Endothelial cell of umbilical vein (primary cell): Measurements from ENCODE around the gene ACIN1. TPM values are rescaled to one million over a fixed set of nuclear protein-coding genes. Genes with fewer than 3 reads are reported as not detected.

Experiments used
- BruUV-seq: library from RNA; stranded (reverse); fragments of 400-500 nt; replicated peaks from 2 replicates; lab custom pipeline; 2021; lab: Mats Ljungman, UMichigan
- CTCF ChIA-PET: fragments of 300-600, 350-600 bp; sonication (Branson Sonifier 250); formaldehyde crosslinking; loops from one replicate; lab custom pipeline; 2021; ENCODE audit warnings: antibody characterized with exemption, inconsistent platforms; lab: Charles Lee
- POLR2A ChIA-PET: fragments of 300-600, 350-600 bp; sonication (Branson Sonifier 250); formaldehyde crosslinking; loops from one replicate; lab custom pipeline; 2021; ENCODE audit warnings: antibody characterized with exemption, inconsistent platforms; lab: Charles Lee
- DNase-seq: peaks from one replicate; pipeline ENCODE4 v3.0.0-alpha.2; 2011; ENCODE audit warnings: low read depth, low spot score
- FAIRE-seq: peaks from 2 replicates; lab custom pipeline; 2011; peaks lifted over from hg19 to GRCh38; lab: Jason Lieb, UNC
- H2AFZ ChIP-seq: 2 replicates; pipeline ENCODE4 v1.6.0; 2012; ENCODE audit warnings: low read depth, low read length, control low read depth, inconsistent platforms
- H3K27ac ChIP-seq: 2 replicates; pipeline ENCODE4 v1.5.1; 2011; ENCODE audit warnings: low read depth, mild to moderate bottlenecking, control low read depth, low read length, moderate library complexity; ENCODE audit not compliant: insufficient read depth
- H3K27me3 ChIP-seq, 2 experiments: 2 replicates each; pipeline versions ENCODE4 v1.6.0 to v1.6.1; 2011; ENCODE audit warnings: low read length in 2 of 2, mixed read lengths in 1 of 2; ENCODE audit not compliant: control insufficient read depth in 2 of 2, insufficient read depth in 2 of 2
- H3K36me3 ChIP-seq, 2 experiments: 2 replicates in 1 of 2; 3 replicates in 1 of 2; pipeline ENCODE4 v1.5.1; 2011; ENCODE audit warnings: low read length in 2 of 2, mild to moderate bottlenecking in 1 of 2, moderate library complexity in 1 of 2; ENCODE audit not compliant: control insufficient read depth in 2 of 2, insufficient read depth in 2 of 2; ENCODE audit errors: extremely low read depth in 1 of 2
- H3K4me1 ChIP-seq: 3 replicates; pipeline ENCODE4 v1.5.1; 2011; ENCODE audit warnings: mild to moderate bottlenecking, low read length; ENCODE audit not compliant: control insufficient read depth, insufficient read depth; ENCODE audit errors: extremely low read depth
- H3K4me2 ChIP-seq: 2 replicates; pipeline ENCODE4 v1.6.1; 2011; ENCODE audit warnings: low read length, control low read depth, mixed read lengths; ENCODE audit not compliant: insufficient read depth
- H3K4me3 ChIP-seq, 3 experiments: fragments of 200-600 bp in 1 of 3; sonication (generic), shearing (Covaris generic) in 1 of 3; replicated peaks in 1 of 3; 2 replicates each; pipeline ENCODE4 v1.5.1; 2011 to 2016; ENCODE audit warnings: control low read depth in 3 of 3, low read length in 3 of 3, mild to moderate bottlenecking in 2 of 3, inconsistent platforms in 1 of 3, low read depth in 1 of 3, moderate library complexity in 1 of 3; ENCODE audit not compliant: insufficient read depth in 1 of 3
- H3K79me2 ChIP-seq: 2 replicates; pipeline ENCODE4 v1.6.0; 2012; ENCODE audit warnings: low read length, inconsistent platforms; ENCODE audit not compliant: control insufficient read depth, insufficient read depth
- H3K9ac ChIP-seq: replicated peaks from 2 replicates; pipeline ENCODE3; 2011; ENCODE audit warnings: low read length, control low read depth; ENCODE audit not compliant: insufficient read depth; ENCODE audit errors: extremely low read depth
- H3K9me1 ChIP-seq: replicated peaks from 3 replicates; pipeline ENCODE4 v1.6.0; 2011; ENCODE audit warnings: mild to moderate bottlenecking, low read length; ENCODE audit not compliant: control insufficient read depth, insufficient read depth; ENCODE audit errors: extremely low read depth
- H3K9me3 ChIP-seq: replicated peaks from 2 replicates; pipeline ENCODE4 v1.5.1; 2012; ENCODE audit warnings: low read length, inconsistent platforms; ENCODE audit not compliant: control insufficient read depth, insufficient read depth
- H4K20me1 ChIP-seq: replicated peaks from 2 replicates; pipeline ENCODE3; 2011; ENCODE audit warnings: mild to moderate bottlenecking, low read length; ENCODE audit not compliant: control insufficient read depth, insufficient read depth; ENCODE audit errors: extremely low read depth
- CTCF ChIP-seq, 2 donors: IDR thresholded peaks; 1 replicate in 1 of 2; 2 replicates in 1 of 2; pipeline ENCODE4 v1.5.1; 2011; ENCODE audit warnings: low read length in 2 of 2, mild to moderate bottlenecking in 2 of 2, moderate library complexity in 2 of 2, control low read depth in 1 of 2, inconsistent platforms in 1 of 2, low read depth in 1 of 2; ENCODE audit not compliant: insufficient read depth in 1 of 2; ENCODE audit errors: extremely low read depth in 1 of 2
- EZH2 ChIP-seq: IDR thresholded peaks from 2 replicates; pipeline ENCODE4 v1.6.1; 2012; ENCODE audit warnings: borderline replicate concordance, low read depth, mild to moderate bottlenecking, moderate library complexity, low read length, inconsistent platforms; ENCODE audit not compliant: severe bottlenecking
- FOS ChIP-seq: IDR thresholded peaks from 2 replicates; pipeline ENCODE4 v1.6.1; 2011; ENCODE audit warnings: mild to moderate bottlenecking, low read length, moderate library complexity, borderline replicate concordance; ENCODE audit not compliant: insufficient read depth
- MYC ChIP-seq: IDR thresholded peaks from one replicate; pipeline ENCODE4 v1.6.1; 2011; ENCODE audit warnings: mild to moderate bottlenecking, low read depth, low read length
- POLR2A ChIP-seq: IDR thresholded peaks from 2 replicates; pipeline ENCODE4 v1.6.1; 2012; ENCODE audit warnings: low read depth, mild to moderate bottlenecking, control low read depth, low read length
- dilution Hi-C: fragments of 300-500 bp; cut with MboI; formaldehyde crosslinking; loops from one replicate; pipeline ENCODE4 v1.15.0; 2019; ENCODE audit warnings: low sequenced_read_pairs; ENCODE audit not compliant: extremely low pct_ligation_motif_present
- intact Hi-C: fragments of 100-400 bp; cut with micrococcal nuclease; formaldehyde crosslinking; loops from one replicate; pipeline ENCODE4 v1.10.0; 2022
- polyA plus RNA-seq, 4 experiments: library from polyadenylated mRNA; depleted of rRNA in 3 of 4; stranded (reverse) in 3 of 4; unstranded in 1 of 4; fragments of >200 nt; gene quantifications; 2 replicates each; pipeline versions ENCODE4 v1.2.1 to v1.2.3, GENCODE V29; 2011 to 2012; ENCODE audit warnings: missing spikeins in 1 of 4
- total RNA-seq: library from RNA; stranded (reverse); gene quantifications from 2 replicates; pipeline ENCODE4 v1.2.3, GENCODE V29; 2021
- TF ChIP-seq, protein P1 (sequence below): IDR thresholded peaks from 2 replicates; pipeline ENCODE4 v1.6.1; 2011; ENCODE audit not compliant: insufficient read depth, insufficient read length

ACIN1 gene
- total and polyA plus RNA-seq, 2 donors (not counting 3 experiments of a cell fraction or from before 2014, with no cell fraction given), result 146 to 240 TPM

- no peak for FAIRE-seq
- DNase-seq, result no peak
- Histone ChIP-seq H3K9me3 (no peaks in the 10 kb centered on the region), H3K36me3 (no peaks in the 10 kb centered on the region), H3K9ac (no peak overlapping the region), H3K4me2 (no peak overlapping the region), H2AFZ (no peak overlapping the region), H3K79me2 (no peaks in the 10 kb centered on the region), H3K4me3 (no peak overlapping the region), H3K27ac (no peak overlapping the region), H3K9me1 (no peaks in the 10 kb centered on the region), H3K4me1 (peaks cover 21% of the 10 kb centered on the region), H4K20me1 (no peaks in the 10 kb centered on the region), H3K27me3 (no peaks in the 10 kb centered on the region)
- CTCF ChIA-PET, result interaction anchor here (0.9 to 14.5 kb wide), 3 partner anchors 29 to 72 kb away, joined by 3 to 1289 read pairs (median 3); partner anchors contain the start of genes ACIN1 and SLC7A8
- POLR2A ChIA-PET, result interaction anchor here (0.9 kb wide), 1 partner anchor 59 kb away, joined by 4 read pairs; no protein-coding TSS in a partner anchor
- BruUV-seq, result no TSS peak
- intact Hi-C loops, result no loop called here
- TF ChIP-seq FOS, result no peak
- no peak for TF ChIP-seq MYC
- TF ChIP-seq CTCF (IDR thresholded peaks at IDR 0.05; ENCODE audit: extremely low read depth in 1 of 2, insufficient read depth in 1 of 2, low read depth in 1 of 2, low read length in 2 of 2), result no peak
- TF ChIP-seq, protein P1, sequence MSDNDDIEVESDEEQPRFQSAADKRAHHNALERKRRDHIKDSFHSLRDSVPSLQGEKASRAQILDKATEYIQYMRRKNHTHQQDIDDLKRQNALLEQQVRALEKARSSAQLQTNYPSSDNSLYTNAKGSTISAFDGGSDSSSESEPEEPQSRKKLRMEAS, result no peak
- dilution Hi-C loops, result no loop called here
These were observed 28.5 kb upstream of the ACIN1 start for GRCh38 chr14:23123419-23123818.

DNA sequence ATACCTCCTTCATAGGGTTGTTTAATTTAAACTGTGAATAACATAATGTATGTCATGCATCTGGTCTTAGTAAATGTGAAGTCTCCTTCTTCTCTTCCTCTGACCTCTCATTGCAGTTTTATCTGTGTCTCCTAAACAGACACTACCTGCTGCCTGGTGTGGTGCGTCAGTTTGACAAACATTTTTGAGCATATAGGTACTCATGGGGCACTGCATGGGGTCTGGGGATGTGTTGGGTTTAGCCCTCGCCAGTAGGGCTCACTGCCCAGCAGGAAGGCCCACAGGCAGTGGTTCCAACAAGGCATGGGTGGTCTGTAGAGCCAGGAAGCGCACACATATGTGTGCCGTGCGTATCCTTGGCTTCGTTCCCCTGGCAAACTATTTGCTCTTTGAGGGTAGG is 27.1 kb upstream of the ACIN1 start:
- Histone ChIP-seq H4K20me1 (no peaks in the 10 kb centered on the region), H3K9ac (no peak overlapping the region), H3K9me3 (no peaks in the 10 kb centered on the region), H2AFZ (no peak overlapping the region), H3K4me2 (no peak overlapping the region), H3K79me2 (no peaks in the 10 kb centered on the region), H3K9me1 (no peaks in the 10 kb centered on the region), H3K27me3 (no peaks in the 10 kb centered on the region), H3K4me3 (no peak overlapping the region), H3K36me3 (no peaks in the 10 kb centered on the region), H3K27ac (peak overlapping the region; percentile 81), H3K4me1 (peaks cover 21% of the 10 kb centered on the region)
- TF ChIP-seq FOS (no peak), EZH2 (no peak), POLR2A (no peak)
- TF ChIP-seq, protein P1, result no peak
- DNase-seq (no peak), FAIRE-seq (no peak)
- intact Hi-C loops, result no loop called here
- POLR2A ChIA-PET, result interaction anchor here (0.5 to 1.9 kb wide), 3 partner anchors 27 to 62 kb away, joined by 8 to 11 read pairs (median 11); partner anchors contain the start of genes ACIN1, C14orf119 and SLC7A8
- no TSS peak for BruUV-seq
- CTCF ChIA-PET, result interaction anchor here (0.8 to 14.5 kb wide), 18 partner anchors 8 to 259 kb away, joined by 3 to 1289 read pairs (median 34); partner anchors contain the start of genes ACIN1, C14orf119, PPP1R3E and SLC7A8
- dilution Hi-C loops, result no loop called here
